Epidermal melanocyte (primary cell): ENCODE measurements around the gene VIM.

Experiments
- DNase-seq: peaks from one replicate; pipeline ENCODE4 v3.0.0; 2011; ENCODE audit warnings: low spot score; ENCODE audit not compliant: insufficient read length

Gene VIM

GRCh38 chr10:17209881-17210280 is 18.2 kb upstream of the VIM start:
- DNase-seq: no peak

DNA sequence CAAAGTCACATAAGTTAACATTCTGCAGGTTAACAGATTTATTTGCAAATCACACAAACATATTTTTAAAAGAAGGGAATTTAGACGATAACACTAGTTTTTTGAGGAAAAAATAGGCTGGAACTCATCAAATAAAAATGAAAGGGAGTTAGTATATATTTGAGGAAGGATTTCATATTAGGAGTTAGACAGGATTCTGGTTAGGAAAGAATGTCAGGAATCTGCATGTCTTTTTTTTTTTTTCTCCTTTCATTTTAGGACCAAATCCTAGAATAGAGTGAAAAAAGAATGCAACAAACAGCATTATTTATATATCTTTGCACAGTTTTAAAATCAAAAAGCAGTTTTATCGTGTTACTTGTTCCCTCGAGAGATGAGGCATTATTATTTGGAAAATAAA is 17.7 kb upstream of the VIM start:
- DNase-seq: no peak

- no peak for DNase-seq
Measured at GRCh38 chr10:17212802-17213221, 15.2 kb upstream of the VIM start.

DNA sequence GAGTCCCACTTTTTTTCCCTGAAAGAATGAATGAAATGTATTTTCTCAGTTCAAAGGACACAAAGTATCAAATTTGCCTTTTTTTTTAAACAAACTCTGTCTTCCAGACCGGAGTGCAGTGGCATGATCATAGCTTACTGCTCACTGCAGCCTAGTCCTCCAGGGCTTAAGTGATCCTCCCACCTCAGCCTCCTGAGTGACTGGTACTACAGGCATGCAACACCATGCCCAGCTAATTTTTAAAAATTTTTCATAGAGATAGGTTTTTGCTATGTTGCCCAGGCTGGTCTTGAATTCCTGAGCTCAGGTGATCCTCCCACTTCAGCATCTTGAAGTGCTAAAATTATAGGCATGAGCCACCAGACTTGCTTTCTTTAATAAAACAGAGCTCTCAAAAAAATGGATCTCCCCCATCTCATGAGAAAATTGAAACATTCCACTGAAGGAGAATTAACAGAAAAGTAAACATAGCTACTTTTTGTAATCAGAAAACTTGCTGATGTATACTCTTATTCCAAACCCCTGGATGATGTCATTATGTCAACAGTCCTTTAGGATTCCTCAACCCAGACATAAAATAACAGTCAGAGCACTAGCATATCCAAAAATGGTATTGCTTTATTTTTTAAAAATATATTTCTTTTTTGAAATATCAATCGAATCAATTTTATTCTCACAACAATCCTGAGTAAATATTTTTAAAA is 14.2 kb upstream of the VIM start:
- DNase-seq: no peak

GRCh38 chr10:17214526-17214925 is 13.5 kb upstream of the VIM start:
- DNase-seq: no peak

GRCh38 chr10:17214971-17215781 is 12.9 kb upstream of the VIM start:
- no peak for DNase-seq

DNA sequence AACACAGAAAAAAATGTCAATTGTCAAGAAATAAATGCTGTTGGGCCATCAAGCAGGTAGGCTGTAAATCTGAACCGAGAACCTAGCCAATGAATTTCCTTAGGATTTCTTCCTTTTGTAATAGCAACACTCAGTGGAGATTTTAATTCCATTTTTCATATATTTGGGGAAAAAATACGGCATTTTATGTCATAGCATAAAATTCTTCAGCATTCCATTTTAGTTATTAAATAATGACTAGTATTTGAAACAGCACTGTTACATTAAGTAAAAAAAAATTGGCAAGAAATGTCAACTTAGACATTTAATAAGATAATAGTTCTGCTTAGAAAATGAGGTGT is 12.3 kb upstream of the VIM start:
- DNase-seq: no peak

DNA sequence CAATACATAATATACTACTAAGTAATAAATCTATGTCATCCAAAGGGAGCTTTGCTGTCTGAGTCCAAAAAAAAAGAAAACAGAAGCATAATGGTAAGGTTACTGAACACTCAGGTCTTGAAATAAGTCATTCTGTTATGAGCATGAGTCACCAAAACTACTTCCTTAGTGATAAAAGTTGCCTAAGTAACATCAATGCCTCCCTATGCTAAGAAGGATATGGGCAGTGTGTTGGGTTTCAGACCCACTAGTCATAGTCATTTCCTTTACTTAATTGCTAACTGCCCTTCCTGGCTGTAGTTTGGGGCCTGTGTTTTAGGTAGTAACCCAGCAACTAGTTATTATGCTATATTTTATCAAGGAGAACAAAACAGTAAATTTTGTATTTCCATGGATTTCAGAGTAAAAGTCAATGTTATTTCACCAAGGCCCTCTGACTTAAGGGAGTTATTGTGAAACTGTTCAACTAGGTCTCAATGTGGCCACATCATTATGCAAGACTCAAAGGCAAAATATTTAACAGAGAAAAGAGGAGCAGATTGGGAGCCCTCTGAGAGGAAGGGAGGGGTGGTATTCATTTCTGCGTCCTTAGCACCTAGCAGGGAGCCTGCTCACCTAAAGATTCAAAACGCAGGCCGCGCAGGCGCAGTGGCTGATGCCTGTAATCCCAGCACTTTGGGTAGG is 11.7 kb upstream of the VIM start:
- DNase-seq: no peak

- no peak for DNase-seq
Measured at GRCh38 chr10:17216901-17217395, 11.1 kb upstream of the VIM start.

DNA sequence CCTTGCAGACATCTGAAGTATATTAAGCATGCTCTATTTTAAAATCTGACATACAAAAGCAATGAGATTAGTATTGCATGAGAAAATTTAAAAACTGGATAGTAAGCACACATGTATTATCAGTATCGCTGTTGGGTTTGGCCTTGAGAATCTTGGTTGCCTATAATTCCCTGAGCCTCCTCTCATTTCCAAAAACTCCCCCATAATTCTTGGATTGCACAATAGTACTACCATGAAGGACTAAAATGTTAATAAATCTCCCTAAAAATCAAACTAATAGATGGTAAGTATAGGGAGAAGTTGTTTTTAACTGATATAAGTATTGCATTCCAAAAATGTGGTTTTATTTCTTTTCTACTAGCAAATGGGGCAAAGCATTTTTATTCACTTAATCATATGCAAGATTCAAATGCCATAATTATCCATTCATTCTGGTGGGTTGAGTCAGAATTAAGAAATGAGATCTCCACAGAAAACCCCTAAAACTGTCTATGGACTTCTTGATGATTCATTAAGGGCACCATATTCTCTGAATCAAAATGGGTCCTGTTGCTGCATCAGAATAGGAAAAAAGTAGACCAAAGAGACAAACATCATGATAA is 10.3 kb upstream of the VIM start:
- DNase-seq: no peak

- DNase-seq: no peak
Measured at GRCh38 chr10:17219024-17219423, 9.0 kb upstream of the VIM start.

DNA sequence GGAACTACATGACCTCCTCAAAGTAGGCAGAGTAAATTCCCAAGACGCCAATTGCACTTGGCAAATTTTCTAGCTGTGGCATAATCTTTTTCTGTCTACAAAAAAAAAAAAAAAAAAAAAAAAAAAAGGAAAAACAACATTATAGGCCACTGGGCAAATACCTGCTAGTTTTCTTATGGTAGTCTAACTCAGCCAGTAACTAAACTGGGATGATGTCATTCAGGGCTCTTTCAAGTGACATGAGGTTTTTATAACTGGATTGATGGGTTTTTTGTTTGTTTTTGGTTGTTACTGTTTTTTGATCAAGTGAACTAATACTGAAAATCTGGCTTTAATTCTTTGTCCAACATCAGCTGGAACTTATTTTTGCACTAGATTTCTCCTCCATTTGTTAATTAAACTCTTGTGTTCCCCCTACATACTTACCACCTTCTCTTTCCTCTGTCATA is 7.4 kb upstream of the VIM start:
- DNase-seq: no peak

GRCh38 chr10:17222329-17222728 is 5.7 kb upstream of the VIM start:
- no peak for DNase-seq

- no peak for DNase-seq
Measured at GRCh38 chr10:17225808-17226207, 2.2 kb upstream of the VIM start.

- no peak for DNase-seq
Measured at GRCh38 chr10:17226891-17227303, 1.1 kb upstream of the VIM start.

DNA sequence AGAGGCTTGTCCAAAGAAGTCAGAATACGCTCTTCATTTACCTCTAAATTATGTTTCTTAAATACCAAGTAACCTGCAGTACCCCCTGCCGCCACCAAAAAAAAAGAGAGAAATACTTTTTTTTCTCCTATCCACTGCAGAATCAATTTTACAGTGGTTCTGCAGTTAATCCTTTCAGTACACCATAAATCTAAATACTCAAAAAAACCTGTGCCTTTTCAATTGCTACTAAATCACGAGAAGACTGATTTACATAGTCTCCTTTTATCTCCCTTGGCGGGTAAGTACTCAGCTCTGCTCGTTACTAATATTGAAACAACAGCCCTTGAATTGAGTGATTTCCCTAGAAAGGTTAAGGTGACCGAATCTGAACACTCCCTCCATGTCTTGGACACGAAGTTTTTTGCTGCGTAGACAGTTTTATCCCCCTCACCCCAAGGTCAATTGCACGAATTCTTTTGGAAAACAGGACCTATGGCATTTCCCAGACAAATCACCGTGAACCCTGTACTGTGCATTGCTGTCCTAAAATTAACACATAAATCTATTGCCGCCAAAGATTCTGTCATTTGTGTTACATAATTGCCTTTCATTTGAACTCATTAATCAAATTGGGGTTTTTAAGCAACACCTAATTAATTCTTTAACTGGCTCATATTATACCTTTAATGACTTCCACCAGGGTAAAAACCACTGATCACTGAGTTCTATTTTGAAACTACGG is 512 bp upstream of the VIM start:
- DNase-seq: peak; percentile 19

DNA sequence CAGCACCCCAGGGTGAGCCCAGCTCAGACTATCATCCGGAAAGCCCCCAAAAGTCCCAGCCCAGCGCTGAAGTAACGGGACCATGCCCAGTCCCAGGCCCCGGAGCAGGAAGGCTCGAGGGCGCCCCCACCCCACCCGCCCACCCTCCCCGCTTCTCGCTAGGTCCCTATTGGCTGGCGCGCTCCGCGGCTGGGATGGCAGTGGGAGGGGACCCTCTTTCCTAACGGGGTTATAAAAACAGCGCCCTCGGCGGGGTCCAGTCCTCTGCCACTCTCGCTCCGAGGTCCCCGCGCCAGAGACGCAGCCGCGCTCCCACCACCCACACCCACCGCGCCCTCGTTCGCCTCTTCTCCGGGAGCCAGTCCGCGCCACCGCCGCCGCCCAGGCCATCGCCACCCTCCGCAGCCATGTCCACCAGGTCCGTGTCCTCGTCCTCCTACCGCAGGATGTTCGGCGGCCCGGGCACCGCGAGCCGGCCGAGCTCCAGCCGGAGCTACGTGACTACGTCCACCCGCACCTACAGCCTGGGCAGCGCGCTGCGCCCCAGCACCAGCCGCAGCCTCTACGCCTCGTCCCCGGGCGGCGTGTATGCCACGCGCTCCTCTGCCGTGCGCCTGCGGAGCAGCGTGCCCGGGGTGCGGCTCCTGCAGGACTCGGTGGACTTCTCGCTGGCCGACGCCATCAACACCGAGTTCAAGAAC is 1.1 kb downstream of the VIM start:
- DNase-seq: peak; percentile 68

- no peak for DNase-seq
Measured at GRCh38 chr10:17229717-17229966, 1.6 kb downstream of the VIM start.

- no peak for DNase-seq
Measured at GRCh38 chr10:17229967-17230682, 2.1 kb downstream of the VIM start.

DNA sequence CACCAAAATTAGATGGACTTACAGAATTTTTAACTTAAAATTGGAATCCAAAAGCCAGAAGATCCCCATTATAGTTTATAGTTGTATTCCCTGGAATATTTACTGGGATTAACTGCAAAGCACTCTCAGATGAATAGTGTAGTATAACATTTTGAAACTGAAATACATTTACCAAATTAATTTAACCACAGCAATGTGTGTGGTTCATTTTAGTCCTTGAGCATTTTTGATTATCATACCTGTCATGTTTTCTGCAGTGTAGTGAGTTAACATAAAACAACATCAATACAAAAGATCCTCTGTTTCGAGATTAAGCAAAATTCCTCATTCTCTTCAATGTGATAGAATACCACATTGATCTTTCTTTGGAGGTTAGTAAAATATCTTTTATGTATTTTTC is 3.7 kb downstream of the VIM start:
- no peak for DNase-seq
